ENCODE measurements around the gene SYF2.
"Not testable (repeated sequence)": the region's sequence is repeated elsewhere in the genome, so short reads cannot be mapped to it uniquely, and the experiment has no call there.

Gene SYF2

GRCh38 chr1:25232027-25232865 is at the start of gene SYF2:
Gene SYF2, minus strand, starts transcription at chr1:25232502. Its CDS starts 35 bp downstream, at chr1:25232467.
- DNase-seq: peak; percentile 67 to 80

GRCh38 chr1:25279693-25280111 is 47.4 kb upstream of the SYF2 start:
- DNase-seq: not testable (repeated sequence)

- not testable (repeated sequence) for DNase-seq
Measured at GRCh38 chr1:25278790-25279189, 46.5 kb upstream of the SYF2 start.

DNA sequence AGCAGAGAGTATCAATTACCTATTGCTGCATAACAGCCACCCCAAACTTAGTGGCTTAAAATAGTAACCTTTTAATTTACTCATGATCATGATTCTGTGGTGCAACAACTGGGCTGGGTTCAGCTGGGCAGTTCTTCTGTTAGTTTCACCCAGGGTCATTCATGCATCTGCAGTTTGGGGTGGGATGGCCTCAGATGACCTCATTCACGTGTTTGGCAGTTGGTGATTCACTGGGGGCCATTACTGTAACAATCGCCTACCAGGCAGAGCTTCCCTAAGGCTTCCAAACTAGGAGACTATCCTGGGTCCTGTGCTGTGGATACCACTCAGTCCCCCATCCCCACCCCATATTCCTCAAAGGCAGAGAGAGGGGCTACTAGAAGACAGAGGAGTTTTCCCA is 46.1 kb upstream of the SYF2 start:
- not testable (repeated sequence) for DNase-seq

DNA sequence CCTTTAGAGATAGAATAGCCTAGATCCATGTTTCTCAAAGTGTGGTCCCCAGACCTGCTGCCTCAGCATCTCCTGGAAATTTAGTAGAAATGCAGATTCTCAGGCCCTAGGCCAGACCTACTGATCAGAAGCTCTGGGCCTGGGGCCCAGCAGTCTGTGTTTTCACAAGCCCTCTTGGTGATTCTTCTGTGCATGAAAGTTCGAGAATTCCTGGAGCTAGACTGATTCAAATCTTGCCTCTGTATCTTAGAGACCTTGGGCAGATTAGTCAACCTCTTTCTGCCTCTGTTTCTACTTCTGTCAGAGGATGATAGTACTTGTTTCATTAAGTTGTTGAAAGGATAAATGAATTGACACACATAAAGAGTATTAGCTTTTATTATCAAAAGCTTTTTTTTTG is 45.0 kb upstream of the SYF2 start:
- not testable (repeated sequence) for DNase-seq

GRCh38 chr1:25275648-25276047 is 43.3 kb upstream of the SYF2 start:
- not testable (repeated sequence) for DNase-seq

DNA sequence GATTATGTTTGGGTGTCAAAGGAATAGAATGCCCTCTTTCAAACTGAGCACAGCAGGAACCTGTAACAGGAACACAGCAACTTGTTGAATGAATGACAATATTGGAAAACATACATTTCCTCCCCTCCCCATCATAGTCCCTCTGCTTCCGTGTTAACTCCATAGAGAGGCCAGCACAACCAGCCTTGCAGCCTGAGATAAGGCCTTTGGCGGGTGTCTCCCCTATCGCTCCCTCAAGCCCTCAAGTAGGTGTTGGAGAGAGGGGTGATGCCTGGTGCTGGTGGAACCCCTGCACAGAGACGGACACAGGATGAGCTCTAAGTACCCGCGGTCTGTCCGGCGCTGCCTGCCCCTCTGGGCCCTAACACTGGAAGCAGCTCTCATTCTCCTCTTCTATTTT is 39.9 kb upstream of the SYF2 start, which contains the start of gene RHD:
RHD (plus strand) TSS at position 272 of the 400 bp plus-strand sequence; CDS start at position 311, 39 bp downstream.
- DNase-seq: not testable (repeated sequence)

- not testable (repeated sequence) for DNase-seq
Measured at GRCh38 chr1:25268143-25268760, 36.0 kb upstream of the SYF2 start.

GRCh38 chr1:25267288-25268142 is 35.2 kb upstream of the SYF2 start:
- DNase-seq: not testable (repeated sequence)

DNA sequence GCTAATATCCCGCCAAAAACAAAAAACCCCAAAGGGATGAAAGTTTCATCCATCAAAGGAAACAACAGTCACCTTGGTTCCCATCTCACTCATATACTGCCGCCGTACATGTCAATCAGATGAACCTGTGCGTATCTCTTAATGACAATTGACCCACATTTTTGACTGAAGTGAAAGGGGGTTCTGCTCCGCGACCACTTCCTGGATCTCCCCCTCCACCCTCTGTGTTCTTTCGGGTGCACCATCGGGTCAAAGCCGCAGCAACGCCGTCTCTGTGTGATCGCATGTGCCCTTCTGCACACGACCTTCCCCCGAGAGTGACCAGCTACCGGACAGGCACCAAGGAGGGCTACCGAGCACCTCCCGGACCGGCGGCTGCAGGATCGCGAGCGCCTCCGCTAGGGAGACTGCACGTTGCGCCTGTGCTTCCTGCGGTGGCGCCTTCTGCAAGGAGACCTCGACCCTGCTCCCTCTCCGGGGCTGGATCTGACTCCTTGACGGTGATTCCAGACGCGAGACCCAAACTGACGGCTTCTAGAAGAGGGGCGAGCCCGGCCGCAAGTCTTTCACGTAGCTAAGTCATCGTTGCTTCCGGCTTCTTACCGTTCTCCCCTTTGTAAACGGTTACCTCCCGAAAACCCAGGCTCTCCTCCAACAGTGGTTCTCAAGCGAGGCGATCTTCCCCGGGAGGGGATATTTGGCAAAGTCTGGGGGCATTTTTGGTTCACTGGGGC is 34.4 kb upstream of the SYF2 start:
- DNase-seq: not testable (repeated sequence)

- not testable (repeated sequence) for DNase-seq
Measured at GRCh38 chr1:25260336-25260735, 28.0 kb upstream of the SYF2 start.

GRCh38 chr1:25259813-25260212 is 27.5 kb upstream of the SYF2 start:
- DNase-seq: not testable (repeated sequence)

- no peak for DNase-seq
Measured at GRCh38 chr1:25257196-25257595, 24.9 kb upstream of the SYF2 start.

GRCh38 chr1:25256578-25256965 is 24.3 kb upstream of the SYF2 start:
- DNase-seq: no peak

DNA sequence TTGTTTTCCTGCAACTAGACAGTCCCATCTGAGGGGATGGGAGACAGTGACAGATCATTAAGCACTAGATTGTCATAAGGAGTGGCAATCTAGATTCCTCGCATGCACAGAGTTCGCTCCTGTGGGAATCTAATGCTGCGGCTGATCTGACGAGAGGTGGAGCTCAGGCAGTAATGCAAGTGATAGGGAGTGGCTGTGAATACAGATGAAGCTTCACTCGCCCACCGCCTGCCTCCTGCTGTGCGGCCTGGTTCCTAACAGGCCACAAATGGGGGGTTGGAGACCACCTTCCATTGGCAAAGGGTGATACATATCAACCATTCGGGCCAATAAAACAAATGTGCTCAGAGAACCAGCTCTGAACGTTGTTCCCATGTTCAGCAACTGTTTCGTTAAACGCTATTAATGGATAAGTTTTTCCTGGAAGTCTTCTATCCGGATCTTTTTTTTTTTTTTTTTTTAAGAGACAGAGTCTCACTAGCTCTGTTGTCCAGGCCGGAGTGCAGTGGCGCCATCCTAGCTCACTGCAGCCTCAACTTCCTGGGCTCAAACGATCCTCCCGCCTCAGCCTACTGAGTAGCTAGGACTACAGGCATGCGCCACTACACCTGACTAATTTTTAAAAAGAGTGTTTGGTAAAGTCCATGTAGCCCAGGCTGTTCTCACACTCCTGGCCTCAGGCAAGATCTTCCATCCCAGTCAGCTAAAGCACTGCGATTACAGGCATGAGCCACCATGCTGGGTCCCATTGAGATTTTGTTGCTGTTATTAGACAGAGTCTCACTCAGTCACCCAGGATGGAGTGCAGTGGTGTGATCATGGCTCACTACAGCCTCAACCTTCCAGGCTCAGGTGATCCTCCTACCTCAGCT is 23.6 kb upstream of the SYF2 start:
- DNase-seq: no peak

GRCh38 chr1:25253911-25254310 is 21.6 kb upstream of the SYF2 start:
- no peak for DNase-seq

DNA sequence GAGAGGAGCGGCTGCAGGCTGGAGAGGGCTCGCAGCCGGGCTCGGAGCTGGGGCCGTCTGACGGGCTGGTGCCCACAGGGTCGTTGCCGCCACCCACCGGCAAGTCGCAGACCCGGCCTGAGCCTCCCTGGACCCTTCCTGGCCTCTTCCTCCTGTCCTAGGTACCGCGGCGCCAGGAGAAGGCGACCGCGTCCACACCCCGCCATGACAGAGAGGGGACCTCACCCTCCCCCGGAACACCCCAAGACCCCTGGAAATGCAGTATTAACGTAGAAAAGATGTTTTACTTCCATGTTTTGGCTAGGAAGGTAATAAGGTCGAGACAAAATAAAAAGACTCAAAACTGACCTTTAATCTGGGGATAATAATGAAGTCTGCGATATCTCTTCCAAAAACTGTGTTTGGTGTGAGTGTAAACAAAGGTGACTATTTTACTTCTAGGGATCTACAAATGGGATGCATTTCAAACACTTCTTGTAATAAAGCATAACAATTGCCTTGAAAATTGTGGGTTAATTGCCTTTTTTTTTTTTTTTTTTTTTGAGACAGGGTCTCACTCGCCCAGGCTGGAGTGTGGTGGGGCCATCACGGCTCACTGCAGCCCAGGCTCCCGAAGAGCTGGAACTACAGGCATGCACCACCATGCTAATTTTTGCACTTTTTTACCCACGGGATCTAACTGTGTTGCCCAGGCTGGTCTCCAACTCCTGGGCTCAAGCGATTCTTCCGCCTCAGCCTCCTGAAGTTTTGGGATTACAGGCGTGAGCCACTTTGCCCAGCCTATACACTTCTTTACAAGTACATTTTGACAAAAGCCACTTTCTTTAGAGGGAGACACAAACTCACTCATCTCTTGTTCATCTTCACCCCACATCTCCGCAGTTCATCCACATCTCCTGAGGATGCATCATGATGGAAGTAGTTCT is 15.8 kb upstream of the SYF2 start:
- DNase-seq: no peak

DNA sequence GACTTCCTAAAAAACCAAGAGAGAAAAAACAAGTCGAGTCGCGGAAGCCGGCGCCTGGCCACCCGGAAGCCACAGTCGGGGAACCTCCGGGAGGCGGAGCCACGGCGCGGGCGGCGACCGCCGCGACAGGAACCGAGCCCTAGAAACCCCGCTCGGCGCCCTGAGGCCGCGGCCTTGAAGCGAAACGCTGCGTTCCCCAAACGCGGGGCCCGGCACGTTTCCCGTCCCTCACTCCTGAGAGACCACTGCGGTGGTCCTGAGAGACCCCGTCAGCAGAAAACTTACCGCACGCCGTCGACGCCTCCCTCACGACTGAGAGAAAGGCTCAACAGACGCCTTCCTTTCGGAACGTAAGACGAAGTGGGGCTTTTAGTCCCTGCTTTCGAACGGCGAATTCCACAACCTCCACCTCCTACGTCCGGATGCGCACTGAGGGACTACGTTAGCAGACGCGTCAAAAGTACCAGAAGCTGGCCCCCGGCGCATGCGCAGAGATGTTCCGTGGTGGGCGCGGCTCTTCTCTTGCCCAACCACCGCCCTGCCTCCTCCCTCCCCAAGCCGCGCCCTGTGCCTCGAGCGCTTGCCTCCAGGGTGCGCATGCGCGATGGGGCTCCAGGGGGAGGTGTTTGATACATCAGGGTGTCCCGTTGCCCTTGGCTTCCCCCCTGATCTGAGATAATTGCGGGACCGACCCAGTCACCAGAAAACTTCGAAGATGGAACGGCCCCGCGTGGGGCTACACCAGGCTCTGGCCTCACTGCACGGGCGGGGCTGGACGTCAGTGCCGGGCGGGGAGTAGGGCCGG is 14.9 kb upstream of the SYF2 start, which contains the start of gene RSRP1:
RSRP1 (minus strand) TSS at position 431 of the 805 bp plus-strand sequence. CDS start 491 bp downstream, outside the sequence.
- peak; percentile 80 to 98 for DNase-seq

- DNase-seq: no peak
Measured at GRCh38 chr1:25246600-25247023, 14.3 kb upstream of the SYF2 start.
